GM23338 (cell line): ENCODE results near the gene CAND1. TPM values are rescaled to one million over a fixed set of nuclear protein-coding genes. Genes with fewer than 3 reads are reported as not detected.
A peak's percentile ranks its signal among the peaks of the same experiment; 100 is the strongest.

Source experiments
- ATAC-seq: fragments of 200-7000 bp; cut with Tn5 transposase; 3 replicates; pipeline ENCODE4 v1.9.1; 2020
- DNase-seq: peaks from one replicate; pipeline ENCODE4 v3.0.0-alpha.2; 2015; ENCODE audit warnings: low spot score
- H2AFZ ChIP-seq: fragments of 200-600 bp; sonication (generic); 2 replicates; pipeline ENCODE4 v1.8.0; 2016; ENCODE audit warnings: antibody characterized with exemption, mild to moderate bottlenecking, moderate library complexity
- H3F3A ChIP-seq: fragments of 200-600 bp; sonication (generic); replicated peaks from 2 replicates; pipeline ENCODE4 v1.8.0; 2017; ENCODE audit warnings: antibody characterized with exemption, mixed run types, low read depth
- H3K27ac ChIP-seq: fragments of 200-600 bp; sonication (generic); 2 replicates; pipeline ENCODE4 v1.6.1; 2016; ENCODE audit warnings: low read depth
- H3K27me3 ChIP-seq: fragments of 200-600 bp; sonication (generic); 2 replicates; pipeline ENCODE4 v1.8.0; 2016; ENCODE audit warnings: mild to moderate bottlenecking, mixed run types, moderate library complexity; ENCODE audit not compliant: insufficient read depth
- H3K36me3 ChIP-seq: fragments of 200-600 bp; sonication (generic); 2 replicates; pipeline ENCODE4 v1.8.0; 2016; ENCODE audit warnings: mild to moderate bottlenecking; ENCODE audit not compliant: insufficient read depth
- H3K4me1 ChIP-seq: fragments of 200-600 bp; sonication (generic); 2 replicates; pipeline ENCODE4 v1.8.0; 2016; ENCODE audit warnings: mild to moderate bottlenecking, moderate library complexity; ENCODE audit not compliant: insufficient read depth
- H3K4me2 ChIP-seq: fragments of 200-600 bp; sonication (generic); 2 replicates; pipeline ENCODE4 v1.7.1; 2017; ENCODE audit warnings: mixed run types
- H3K4me3 ChIP-seq: fragments of 200-600 bp; sonication (generic); 2 replicates; pipeline ENCODE4 v1.6.1; 2016; ENCODE audit warnings: mixed run types
- H3K79me2 ChIP-seq: fragments of 200-600 bp; sonication (generic); replicated peaks from 2 replicates; pipeline ENCODE4 v1.8.0; 2017; ENCODE audit warnings: mild to moderate bottlenecking; ENCODE audit not compliant: insufficient read depth
- H3K9me2 ChIP-seq: fragments of 200-600 bp; sonication (generic); 2 replicates; pipeline ENCODE4 v1.8.0; 2017; ENCODE audit not compliant: insufficient read depth
- H4K20me1 ChIP-seq: fragments of 200-600 bp; sonication (generic); replicated peaks from 2 replicates; pipeline ENCODE4 v1.8.0; 2017; ENCODE audit warnings: mild to moderate bottlenecking; ENCODE audit not compliant: insufficient read depth
- H3K27ac Mint-ChIP-seq: 2 replicates; pipeline ENCODE4 v1.8.0; 2020; ENCODE audit warnings: inconsistent platforms, mild to moderate bottlenecking, moderate library complexity, mixed read lengths
- H3K27me3 Mint-ChIP-seq: 3 replicates; pipeline ENCODE4 v1.8.0; 2022; ENCODE audit warnings: low read depth, mild to moderate bottlenecking, moderate library complexity, mixed read lengths, inconsistent platforms; ENCODE audit not compliant: insufficient read depth, poor library complexity
- H3K36me3 Mint-ChIP-seq: 3 replicates; pipeline ENCODE4 v1.8.0; 2021; ENCODE audit warnings: low read depth, mild to moderate bottlenecking, inconsistent platforms, moderate library complexity, mixed read lengths
- H3K4me1 Mint-ChIP-seq: 3 replicates; pipeline ENCODE4 v1.8.0; 2020; ENCODE audit warnings: mild to moderate bottlenecking, inconsistent platforms, mixed read lengths
- H3K4me3 Mint-ChIP-seq: 3 replicates; pipeline ENCODE4 v1.8.0; 2021; ENCODE audit warnings: moderate library complexity, mild to moderate bottlenecking, inconsistent platforms, mixed read lengths
- H3K9me3 Mint-ChIP-seq: 3 replicates; pipeline ENCODE4 v1.8.0; 2020; ENCODE audit warnings: moderate library complexity, mild to moderate bottlenecking, inconsistent platforms, mixed read lengths
- CREB1 ChIP-seq: fragments of 250-450 bp; sonication (Bioruptor Pico); IDR thresholded peaks from 2 replicates; pipeline ENCODE4 v1.5.0; 2020; ENCODE audit warnings: low read depth, mild to moderate bottlenecking, moderate library complexity
- POLR2AphosphoS5 ChIP-seq: IDR thresholded peaks from 2 replicates; pipeline ENCODE4 v1.6.1; 2016; ENCODE audit warnings: antibody characterized with exemption, low read depth
- REST ChIP-seq: IDR thresholded peaks from one replicate; pipeline ENCODE4 v1.6.1; 2018; ENCODE audit warnings: antibody characterized with exemption; ENCODE audit not compliant: unreplicated experiment
- ZNF114 ChIP-seq: fragments of 250-450 bp; sonication (Bioruptor Pico); IDR thresholded peaks from 2 replicates; pipeline ENCODE4 v1.5.0; 2020; ENCODE audit warnings: mild to moderate bottlenecking, moderate library complexity
- polyA plus RNA-seq: library from polyadenylated mRNA; unstranded; fragments of >200 nt; fragmentation: Nextera tagmentation; extraction: Ambion mirVana; gene quantifications from 2 replicates; pipeline ENCODE4 v1.2.1, GENCODE V29; 2016
- total RNA-seq: library from RNA; depleted of rRNA; stranded (reverse); fragments of >200 nt; shearing (Covaris generic); gene quantifications from 2 replicates; pipeline ENCODE4 v1.2.3, GENCODE V29; 2014

Gene CAND1
- total and polyA plus RNA-seq, 2 experiments from 2014 or later, result 71.4 to 151 TPM

GRCh38 chr12:67287311-67287710 lies 18.2 kb downstream of the CAND1 start (continued):
- no peak for TF ChIP-seq REST

- DNase-seq, result no peak
- no peaks in the 10 kb centered on the region for H3K9me2 ChIP-seq
- H3K27ac Mint-ChIP-seq, result 0 out of 2 replicates have a peak overlapping the region, but pooled peaks have one; percentile 49
These were observed 19.4 kb downstream of the CAND1 start for GRCh38 chr12:67288561-67288960.

More at GRCh38 chr12:67288561-67288960, 19.4 kb downstream of the CAND1 start:
- Histone ChIP-seq H3K4me3 (no peak overlapping the region), H4K20me1 (peaks cover 14% of the 10 kb centered on the region), H3F3A (no peaks in the 10 kb centered on the region), H3K27me3 (no peaks in the 10 kb centered on the region), H3K79me2 (peaks cover 98% of the 10 kb centered on the region), H3K4me1 (no peaks in the 10 kb centered on the region), H2AFZ (no peak overlapping the region), H3K4me2 (no peak overlapping the region), H3K36me3 (no peaks in the 10 kb centered on the region; the same call in 1 of the 2 replicates), H3K27ac (no peak overlapping the region)
- H3K4me3 Mint-ChIP-seq, result no peak overlapping the region
- H3K36me3 Mint-ChIP-seq, result peaks cover 29% of the 10 kb centered on the region; the same call in 2 of the 3 replicates
- no peak for ATAC-seq
- no peak for TF ChIP-seq ZNF114 (CRISPR knock-in tag)
- TF ChIP-seq REST, result no peak
- TF ChIP-seq POLR2AphosphoS5, result no peak
- no peak for TF ChIP-seq CREB1
- H3K4me1 Mint-ChIP-seq, result peaks cover 2% of the 10 kb centered on the region; the same call in 1 of the 3 replicates
- H3K27me3 Mint-ChIP-seq, result peaks cover 2% of the 10 kb centered on the region
- no peaks in the 10 kb centered on the region for H3K9me3 Mint-ChIP-seq
